PC-3 (cell line): ENCODE data around the gene TCEANC. TPM values are rescaled to one million over a fixed set of nuclear protein-coding genes. Genes with fewer than 3 reads are reported as not detected.
"Not testable (repeated sequence)": the region's sequence is repeated elsewhere in the genome, so short reads cannot be mapped to it uniquely, and the experiment has no call there.

Source experiments
- ATAC-seq: fragments of 200-7000 bp; cut with Tn5 transposase; 2 replicates; pipeline ENCODE4 v1.9.1; 2020; ENCODE audit warnings: mild to moderate bottlenecking, moderate library complexity
- BruUV-seq: library from RNA; stranded (reverse); fragments of 400-500 nt; replicated peaks from 2 replicates; lab custom pipeline; 2021; lab: Mats Ljungman, UMichigan
- CTCF ChIA-PET: fragments of 300-600 bp; sonication (Branson Sonifier 250); formaldehyde crosslinking; loops from one replicate; lab custom pipeline; 2022; ENCODE audit warnings: antibody characterized with exemption; lab: Charles Lee
- POLR2A ChIA-PET: fragments of 300-600 bp; sonication (Branson Sonifier 250); formaldehyde crosslinking; loops from one replicate; lab custom pipeline; 2022; ENCODE audit warnings: antibody characterized with exemption; ENCODE audit not compliant: unreplicated experiment; lab: Charles Lee
- DNase-seq: peaks from one replicate; pipeline ENCODE4 v3.0.0-alpha.2; 2015
- H2AFZ ChIP-seq: fragments of 300-600 bp; sonication (generic); 2 replicates; pipeline ENCODE4 v1.6.0; 2016; ENCODE audit warnings: antibody characterized with exemption, low read length
- H3F3A ChIP-seq: fragments of 300-600 bp; sonication (generic); one replicate; pipeline ENCODE4 v1.6.0; 2017; ENCODE audit warnings: antibody characterized with exemption, low read length, control low read depth, mild to moderate bottlenecking; ENCODE audit not compliant: unreplicated experiment
- H3K27ac ChIP-seq: fragments of 300-600 bp; sonication (generic); 2 replicates; pipeline ENCODE4 v1.5.1; 2016; ENCODE audit warnings: mild to moderate bottlenecking, low read length
- H3K27me3 ChIP-seq: fragments of 300-600 bp; sonication (generic); 2 replicates; pipeline ENCODE4 v1.6.1; 2016; ENCODE audit warnings: low read length, mixed read lengths
- H3K36me3 ChIP-seq: fragments of 300-600 bp; sonication (generic); 2 replicates; pipeline ENCODE4 v1.6.1; 2016; ENCODE audit warnings: low read depth, mixed run types, low read length, mixed read lengths
- H3K4me1 ChIP-seq: fragments of 300-600 bp; sonication (generic); 2 replicates; pipeline ENCODE4 v1.5.1; 2016; ENCODE audit warnings: low read length; ENCODE audit not compliant: insufficient read depth
- H3K4me2 ChIP-seq: fragments of 300-600 bp; sonication (generic); 2 replicates; pipeline ENCODE4 v1.6.0; 2016; ENCODE audit warnings: low read length
- H3K4me3 ChIP-seq: fragments of 300-600 bp; sonication (generic); 2 replicates; pipeline ENCODE4 v1.5.1; 2016; ENCODE audit warnings: mild to moderate bottlenecking, low read length, mixed read lengths
- H3K79me2 ChIP-seq: fragments of 300-600 bp; sonication (generic); 2 replicates; pipeline ENCODE4 v1.6.1; 2017; ENCODE audit warnings: low read length, mixed read lengths
- H3K9ac ChIP-seq: fragments of 300-600 bp; sonication (generic); 2 replicates; pipeline ENCODE4 v1.6.0; 2016; ENCODE audit warnings: mild to moderate bottlenecking, low read length
- H3K9me2 ChIP-seq: fragments of 300-600 bp; sonication (generic); replicated peaks from 2 replicates; pipeline ENCODE4 v1.6.1; 2016; ENCODE audit warnings: mixed run types, low read length, mixed read lengths
- H3K9me3 ChIP-seq: fragments of 300-600 bp; sonication (generic); 2 replicates; pipeline ENCODE4 v1.6.1; 2016; ENCODE audit warnings: low read length, mixed read lengths
- H4K20me1 ChIP-seq: fragments of 300-600 bp; sonication (generic); 2 replicates; pipeline ENCODE4 v1.6.1; 2016; ENCODE audit warnings: low read length, mixed read lengths
- EZH2 ChIP-seq: fragments of 300-600 bp; sonication (generic); IDR thresholded peaks from one replicate; pipeline ENCODE4 v1.6.1; 2017; ENCODE audit warnings: antibody characterized with exemption, mild to moderate bottlenecking, low read length; ENCODE audit not compliant: unreplicated experiment
- EZH2phosphoT487 ChIP-seq: fragments of 300-600 bp; sonication (generic); IDR thresholded peaks from 2 replicates; pipeline ENCODE4 v1.6.1; 2018; ENCODE audit warnings: mild to moderate bottlenecking, antibody characterized with exemption, low read length, borderline replicate concordance
- intact Hi-C: fragments of 100-400 bp; cut with micrococcal nuclease; formaldehyde crosslinking; loops from 2 replicates; pipeline ENCODE4 v1.9.0; 2023
- total RNA-seq: library from RNA; depleted of rRNA; stranded (reverse); fragments of >200 nt; gene quantifications from 2 replicates; pipeline ENCODE4 v1.2.3, GENCODE V29; 2014
- TF ChIP-seq, protein P1 (sequence below): fragments of 300-600 bp; sonication (generic); conservative IDR thresholded peaks from 2 replicates; pipeline ENCODE4 v1.5.1; 2017; ENCODE audit warnings: antibody characterized with exemption, low read depth, mild to moderate bottlenecking, low read length

The TCEANC gene
- total RNA-seq, 1 experiment from 2014 or later, result 0.62 TPM

DNA sequence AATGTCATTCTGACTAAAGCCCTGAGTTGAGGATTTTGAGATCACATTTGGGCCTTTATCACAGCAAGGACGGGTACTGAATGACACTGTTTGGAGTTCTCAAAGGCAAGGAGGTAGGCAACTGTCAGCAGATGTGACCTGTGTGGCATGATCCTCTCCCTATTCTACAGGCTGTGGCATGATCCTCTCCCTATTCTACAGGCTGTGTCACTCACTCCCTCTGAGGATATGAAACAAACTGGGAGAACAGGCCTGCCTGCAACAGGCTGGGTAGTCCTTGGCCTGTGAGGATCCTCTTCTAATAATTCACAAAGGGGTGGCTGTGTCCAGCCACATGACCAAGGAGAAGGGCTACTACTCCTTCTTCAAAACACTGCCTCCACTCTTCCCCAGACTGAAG is 14.9 kb upstream of the TCEANC start:
- Histone ChIP-seq H3K4me3 (no peak overlapping the region), H3F3A (no peaks in the 10 kb centered on the region), H3K27ac (no peak overlapping the region), H3K9me3 (no peaks in the 10 kb centered on the region), H2AFZ (no peak overlapping the region), H3K4me1 (no peaks in the 10 kb centered on the region), H3K79me2 (no peaks in the 10 kb centered on the region), H3K36me3 (no peaks in the 10 kb centered on the region), H3K4me2 (no peak overlapping the region), H3K9me2 (no peaks in the 10 kb centered on the region), H4K20me1 (no peaks in the 10 kb centered on the region), H3K9ac (no peak overlapping the region), H3K27me3 (no peaks in the 10 kb centered on the region)
- no peak for DNase-seq
- ChIA-PET POLR2A (no interaction called here), CTCF (no interaction called here)
- intact Hi-C loops, result no loop called here
- TF ChIP-seq EZH2, result no peak
- TF ChIP-seq, protein P1, sequence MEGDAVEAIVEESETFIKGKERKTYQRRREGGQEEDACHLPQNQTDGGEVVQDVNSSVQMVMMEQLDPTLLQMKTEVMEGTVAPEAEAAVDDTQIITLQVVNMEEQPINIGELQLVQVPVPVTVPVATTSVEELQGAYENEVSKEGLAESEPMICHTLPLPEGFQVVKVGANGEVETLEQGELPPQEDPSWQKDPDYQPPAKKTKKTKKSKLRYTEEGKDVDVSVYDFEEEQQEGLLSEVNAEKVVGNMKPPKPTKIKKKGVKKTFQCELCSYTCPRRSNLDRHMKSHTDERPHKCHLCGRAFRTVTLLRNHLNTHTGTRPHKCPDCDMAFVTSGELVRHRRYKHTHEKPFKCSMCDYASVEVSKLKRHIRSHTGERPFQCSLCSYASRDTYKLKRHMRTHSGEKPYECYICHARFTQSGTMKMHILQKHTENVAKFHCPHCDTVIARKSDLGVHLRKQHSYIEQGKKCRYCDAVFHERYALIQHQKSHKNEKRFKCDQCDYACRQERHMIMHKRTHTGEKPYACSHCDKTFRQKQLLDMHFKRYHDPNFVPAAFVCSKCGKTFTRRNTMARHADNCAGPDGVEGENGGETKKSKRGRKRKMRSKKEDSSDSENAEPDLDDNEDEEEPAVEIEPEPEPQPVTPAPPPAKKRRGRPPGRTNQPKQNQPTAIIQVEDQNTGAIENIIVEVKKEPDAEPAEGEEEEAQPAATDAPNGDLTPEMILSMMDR, result no peak
- no peak for TF ChIP-seq EZH2phosphoT487
- ATAC-seq, result no peak
- BruUV-seq, result no TSS peak

DNA sequence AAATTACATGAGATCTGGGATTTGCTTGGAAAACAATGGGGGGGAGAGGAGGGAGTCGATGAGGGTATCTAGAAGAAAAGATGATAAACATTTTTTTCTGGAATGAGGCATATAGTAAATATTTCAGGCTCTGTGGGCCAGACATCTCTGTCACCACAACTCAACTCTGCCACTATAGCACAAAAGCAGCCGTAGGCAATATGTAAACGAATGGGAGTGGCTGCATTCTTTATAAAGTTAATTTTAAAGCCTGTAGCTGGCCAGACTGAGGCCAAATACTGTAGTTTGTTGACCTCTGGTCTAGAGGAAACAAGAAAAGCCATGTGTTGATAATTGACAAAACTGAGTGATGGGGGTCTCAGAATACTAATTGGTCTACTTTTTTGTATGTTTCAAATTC is 14.1 kb upstream of the TCEANC start:
- Histone ChIP-seq H3F3A (no peaks in the 10 kb centered on the region), H3K4me2 (no peak overlapping the region), H3K9me3 (no peaks in the 10 kb centered on the region), H3K9ac (no peak overlapping the region), H3K79me2 (no peaks in the 10 kb centered on the region), H3K9me2 (no peaks in the 10 kb centered on the region), H4K20me1 (no peaks in the 10 kb centered on the region), H3K27ac (no peak overlapping the region), H2AFZ (no peak overlapping the region), H3K4me1 (no peaks in the 10 kb centered on the region), H3K36me3 (no peaks in the 10 kb centered on the region), H3K4me3 (no peak overlapping the region), H3K27me3 (no peaks in the 10 kb centered on the region)
- ChIA-PET POLR2A (no interaction called here), CTCF (no interaction called here)
- DNase-seq (no peak), ATAC-seq (no peak)
- BruUV-seq, result no TSS peak
- intact Hi-C loops, result no loop called here
- TF ChIP-seq, protein P1, result no peak
- TF ChIP-seq EZH2phosphoT487 (no peak), EZH2 (no peak)

DNA sequence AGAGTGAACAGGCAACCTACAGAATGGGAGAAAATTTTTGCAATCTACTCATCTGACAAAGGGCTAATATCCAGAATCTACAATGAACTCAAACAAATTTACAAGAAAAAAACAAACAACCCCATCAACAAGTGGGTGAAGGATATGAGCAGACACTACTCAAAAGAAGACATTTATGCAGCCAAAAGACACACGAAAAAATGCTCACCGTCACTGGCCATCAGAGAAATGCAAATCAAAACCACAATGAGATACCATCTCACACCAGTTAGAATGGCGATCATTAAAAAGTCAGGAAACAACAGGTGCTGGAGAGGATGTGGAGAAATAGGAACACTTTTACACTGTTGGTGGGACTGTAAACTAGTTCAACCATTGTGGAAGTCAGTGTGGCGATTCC is 11.3 kb upstream of the TCEANC start:
- H3K9ac ChIP-seq, H3K4me3 ChIP-seq, CTCF ChIA-PET, BruUV-seq, H3K27ac ChIP-seq, H2AFZ ChIP-seq, H3K27me3 ChIP-seq, POLR2A ChIA-PET, H3K79me2 ChIP-seq, H3K4me1 ChIP-seq, H3K9me2 ChIP-seq, H3F3A ChIP-seq, intact Hi-C loops, H4K20me1 ChIP-seq, DNase-seq, ATAC-seq, H3K4me2 ChIP-seq, H3K9me3 ChIP-seq, H3K36me3 ChIP-seq: not testable (repeated sequence)
